Inflammatory macrophage treated with lipopolysaccharide for 4 hours (primary cell): Measurements from ENCODE around the gene DNM3.
A peak's percentile ranks its signal among the peaks of the same experiment; 100 is the strongest.

Experiments used
- DNase-seq: peaks from one replicate; pipeline ENCODE4 v3.0.0-alpha.2; 2020

Gene DNM3

DNA sequence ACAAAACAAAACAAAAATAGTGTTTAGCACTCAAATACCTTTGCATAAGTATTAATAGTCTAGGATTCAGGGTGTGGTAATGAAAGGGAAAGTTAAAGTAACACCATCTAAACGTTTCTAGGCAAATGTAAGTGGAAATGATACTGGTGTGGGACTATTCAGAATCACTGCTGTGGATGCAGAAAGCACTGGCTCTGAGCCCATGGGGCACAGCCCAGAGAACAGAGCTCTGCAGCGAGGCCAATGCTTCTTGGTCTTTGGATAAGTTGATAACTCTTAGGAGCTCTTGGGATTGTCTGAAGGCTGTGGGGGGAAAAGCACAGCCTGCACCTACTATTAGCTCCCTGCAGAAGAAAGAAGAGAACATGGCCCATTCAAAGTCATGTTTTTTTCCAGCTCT, 21.4 kb upstream of the DNM3 start:
- DNase-seq, result peak; percentile 7

DNA sequence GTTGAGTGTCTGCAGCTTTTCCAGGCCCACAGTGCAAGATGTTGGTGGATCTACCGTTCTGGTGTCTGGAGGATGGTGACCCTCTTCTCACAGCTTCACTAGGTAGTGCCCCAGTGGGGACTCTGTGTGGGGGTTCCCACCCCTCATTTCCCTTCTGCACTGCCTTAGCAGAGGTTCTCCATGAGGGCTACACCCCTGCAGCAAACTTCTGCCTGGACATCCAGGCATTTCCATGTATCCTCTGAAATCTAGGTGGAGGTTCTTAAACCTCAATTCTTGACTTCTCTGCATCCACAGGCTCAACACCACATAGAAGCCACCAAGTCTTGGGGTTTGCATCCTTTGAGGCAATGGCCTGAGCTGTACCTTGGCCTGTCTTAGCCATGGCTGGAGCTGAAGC, 14.3 kb upstream of the DNM3 start:
- DNase-seq, result no peak

DNA sequence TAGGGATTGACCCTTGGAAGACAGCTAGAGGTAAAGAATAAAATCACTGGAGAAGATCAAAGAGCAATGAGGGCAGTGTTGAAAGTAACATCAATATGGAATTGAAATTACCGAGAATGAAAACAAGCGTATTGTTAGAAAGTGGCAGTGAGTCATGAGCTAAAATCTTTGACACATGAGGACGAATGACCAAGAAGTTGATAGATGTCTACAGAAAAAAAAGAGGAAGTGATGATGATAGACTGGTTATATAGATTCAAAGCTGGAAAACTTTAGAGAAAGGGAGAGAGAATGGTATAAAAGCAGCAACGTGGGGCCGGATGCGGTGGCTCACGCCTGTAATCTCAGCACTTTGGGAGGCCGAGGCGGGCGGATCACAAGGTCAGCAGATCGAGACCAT, 12.5 kb upstream of the DNM3 start:
- DNase-seq, result peak; percentile 38

DNA sequence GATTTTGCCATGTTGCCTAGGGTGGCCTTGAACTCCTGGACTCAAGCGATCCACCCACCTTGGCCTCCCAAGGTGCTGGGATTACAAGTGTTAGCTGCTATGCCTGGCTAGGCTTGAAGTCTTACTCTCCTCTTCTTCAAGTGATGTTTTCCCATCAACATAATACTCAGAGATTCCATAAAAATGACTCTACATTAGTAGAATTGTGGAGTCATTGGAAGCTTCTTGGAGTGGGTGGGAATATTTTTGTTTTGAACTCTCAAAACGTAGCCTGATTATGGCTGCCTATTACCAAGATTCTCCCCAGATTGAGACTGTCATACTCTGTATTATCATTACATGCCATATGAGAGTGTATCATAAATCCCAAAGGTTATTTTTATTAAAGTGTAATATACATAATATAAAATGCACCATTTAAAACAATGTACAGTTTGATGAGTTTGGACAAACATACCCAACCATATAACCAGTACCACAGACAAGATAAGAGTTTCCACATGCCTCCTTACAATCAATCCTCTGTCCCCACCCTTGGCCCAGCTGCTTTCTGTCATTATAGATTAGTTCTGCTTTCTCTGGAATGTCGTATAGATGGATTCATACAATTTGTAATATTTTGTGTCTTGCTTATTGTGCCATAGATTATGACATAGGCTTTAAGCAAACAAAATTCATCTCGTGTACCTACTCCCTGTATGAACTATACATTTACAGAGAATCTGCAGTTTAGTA, 8.0 kb upstream of the DNM3 start:
- DNase-seq, result no peak

DNA sequence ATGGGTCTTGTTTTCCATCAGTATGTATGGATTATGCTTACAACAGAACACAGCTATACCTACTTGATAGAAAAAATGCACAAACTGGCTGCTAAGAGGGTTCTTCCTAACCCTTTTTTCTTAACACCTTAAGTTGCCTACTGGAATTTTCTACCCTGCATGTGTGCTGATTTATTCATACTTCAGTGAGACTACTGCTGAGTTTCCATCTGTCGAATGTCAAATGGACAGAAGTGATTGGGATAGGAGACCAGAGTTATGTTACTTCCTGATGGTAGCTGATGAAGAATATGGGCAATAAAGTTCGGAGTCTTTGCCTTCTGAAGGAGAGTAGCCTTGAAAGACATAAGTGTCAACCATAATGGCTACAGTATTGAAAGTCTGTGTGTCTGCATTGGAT, 6.5 kb upstream of the DNM3 start:
- DNase-seq, result no peak

DNA sequence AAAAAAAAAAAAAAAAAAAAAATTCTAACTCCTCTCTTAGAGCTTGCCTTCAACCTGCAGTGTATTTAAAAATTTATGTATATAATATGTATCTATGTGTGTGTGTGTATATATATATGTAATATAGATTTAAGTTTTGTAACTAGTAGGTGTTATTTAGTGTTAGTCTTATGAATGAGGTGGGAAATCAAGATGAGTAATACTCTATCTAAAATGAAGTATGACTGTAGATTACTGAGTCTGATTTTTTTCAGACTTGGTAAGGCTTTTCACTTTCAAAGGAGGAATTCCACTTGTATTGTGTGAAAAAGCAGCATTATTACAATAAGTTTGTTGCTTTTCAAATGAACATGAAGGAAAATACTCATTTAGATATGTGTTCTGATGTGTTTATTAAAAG, 5.4 kb upstream of the DNM3 start:
- DNase-seq, result no peak

DNA sequence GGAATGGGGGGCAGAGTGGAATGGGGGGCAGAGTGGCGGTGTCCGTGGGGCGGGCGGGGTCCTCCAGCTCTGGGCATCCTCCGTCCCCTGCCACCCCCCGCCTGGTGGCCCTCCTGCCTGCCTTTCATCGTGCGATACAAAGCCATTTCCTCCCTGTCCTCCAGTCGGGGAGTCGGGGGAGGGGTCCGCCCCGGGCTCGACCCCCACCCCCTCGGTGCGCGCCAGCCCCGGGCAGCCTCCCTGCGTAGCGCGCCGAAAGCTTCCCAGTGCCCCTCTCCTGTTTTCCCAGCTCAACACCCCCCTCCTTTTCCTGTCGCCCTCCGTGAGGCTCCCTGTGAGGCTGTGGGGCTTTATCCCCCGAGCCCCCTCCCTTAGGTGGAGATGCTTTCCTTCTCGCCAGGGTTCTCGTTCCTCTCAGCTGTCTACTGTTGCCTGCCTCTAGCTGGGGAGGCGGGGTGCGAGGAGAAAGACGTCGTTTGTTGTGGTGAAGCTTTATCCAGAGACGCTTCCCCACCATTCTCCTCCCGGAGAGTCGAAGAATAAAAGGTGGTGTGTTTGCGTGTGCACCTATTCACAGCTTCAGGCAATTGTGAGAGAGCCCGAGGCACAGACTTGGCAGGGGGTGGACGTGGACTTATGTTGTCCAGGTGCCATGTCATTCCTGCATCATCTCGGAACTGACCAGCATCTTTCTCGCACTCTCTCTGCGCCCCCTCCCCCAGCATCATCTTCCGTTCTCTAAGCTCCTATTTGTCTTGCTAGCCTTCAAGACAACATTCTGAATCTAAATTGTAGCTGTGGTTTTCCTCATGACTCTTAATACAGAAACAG, 848 bp downstream of the DNM3 start:
- no peak for DNase-seq

DNA sequence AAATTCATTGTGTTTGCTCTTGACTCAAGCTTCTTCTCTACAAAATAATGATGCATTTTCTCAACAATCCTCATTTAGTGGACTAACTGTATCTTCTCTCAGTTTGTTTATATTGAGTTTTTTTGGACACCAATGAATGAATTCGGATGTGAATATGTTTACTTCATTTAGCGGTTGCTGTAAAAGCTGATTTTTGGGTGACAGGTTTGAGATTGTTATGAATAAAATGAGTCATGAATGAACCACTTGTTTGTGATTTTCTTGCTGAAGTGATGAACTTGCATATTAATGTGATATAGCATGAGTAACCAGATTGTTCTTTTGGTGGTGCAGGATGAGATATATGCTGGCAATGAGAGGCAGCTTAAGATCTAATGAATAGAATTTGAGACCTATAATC, 3.1 kb downstream of the DNM3 start:
- no peak for DNase-seq

DNA sequence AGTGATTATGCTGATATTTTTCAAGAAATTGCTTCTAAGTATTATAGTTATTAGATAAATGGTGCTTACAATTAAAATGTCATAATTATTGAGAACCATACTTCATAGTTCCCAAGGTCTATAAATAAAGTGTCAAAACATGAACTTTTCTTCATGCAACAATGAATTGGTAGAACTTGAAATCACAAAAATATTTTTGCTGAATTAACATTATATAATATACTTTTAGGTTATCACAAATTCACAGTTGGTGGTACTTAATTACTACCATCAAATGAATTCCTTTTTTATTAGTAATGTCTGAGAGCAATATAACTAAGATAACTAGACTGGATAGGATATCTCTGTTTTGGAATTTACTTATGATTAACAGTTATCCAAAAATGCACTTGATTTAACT, 4.7 kb downstream of the DNM3 start:
- DNase-seq, result no peak

DNA sequence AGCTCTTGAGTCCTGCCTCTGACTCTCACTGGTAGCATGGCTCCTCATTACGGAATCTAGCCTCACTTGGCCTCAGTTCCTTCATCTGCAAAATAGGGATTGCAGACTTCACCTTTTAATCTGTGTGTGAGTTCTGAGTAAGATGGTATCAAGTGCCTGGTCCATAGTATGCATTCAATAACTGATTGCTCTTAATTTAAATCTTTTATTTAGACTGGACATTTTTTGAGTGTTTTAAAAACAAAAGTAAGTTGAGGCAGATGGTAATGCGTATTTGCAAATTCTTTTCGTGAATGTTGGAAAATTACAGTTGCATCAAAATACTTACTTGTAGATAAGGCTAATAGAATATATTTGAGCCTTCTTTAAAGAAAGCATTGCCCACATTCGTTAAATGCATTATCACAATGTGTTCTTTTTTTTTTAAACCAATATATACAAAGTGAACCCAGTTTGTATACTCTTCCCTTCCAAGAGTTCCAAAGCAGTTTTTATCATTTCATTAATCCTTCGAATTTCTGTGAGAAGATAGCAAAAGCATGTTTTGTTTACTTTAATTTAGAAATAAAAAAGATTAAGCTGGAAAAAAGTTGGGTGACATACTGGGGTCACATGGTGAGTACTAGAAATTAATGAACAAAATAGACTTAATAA, 8.1 kb downstream of the DNM3 start:
- DNase-seq, result no peak

DNA sequence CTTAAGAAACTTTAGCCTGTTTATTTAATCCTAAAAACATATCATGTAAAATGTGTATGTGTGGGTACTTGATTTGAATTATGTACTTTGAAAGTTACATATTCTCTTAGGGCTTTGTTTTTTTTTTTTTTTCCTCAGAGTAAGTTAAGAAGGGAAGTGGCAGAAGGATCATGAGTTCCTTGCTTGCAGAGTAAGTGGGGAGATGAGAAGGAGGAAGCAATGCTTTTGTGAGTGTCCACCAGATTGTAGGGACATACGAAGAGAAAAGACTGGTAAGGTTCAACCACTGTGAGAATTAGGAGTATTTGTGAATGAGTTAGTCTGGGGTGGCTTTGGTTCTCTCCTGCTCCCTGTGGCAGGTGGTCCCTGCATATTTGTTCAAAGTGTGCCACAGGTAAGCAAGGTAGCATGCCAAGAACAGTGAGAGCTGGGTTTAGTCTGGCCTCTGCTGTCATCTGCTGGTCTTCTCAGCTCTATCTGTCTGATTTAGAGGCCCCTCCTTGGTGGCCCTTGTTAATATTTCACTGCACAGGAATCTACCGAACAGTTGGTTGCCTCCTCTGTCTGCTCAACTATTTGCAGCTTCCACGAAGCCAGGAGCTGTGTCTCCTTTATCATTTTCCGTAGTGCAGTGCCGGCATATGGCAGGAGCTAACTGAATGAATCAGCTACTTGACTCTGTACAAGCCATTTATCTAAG, 9.5 kb downstream of the DNM3 start:
- DNase-seq, result peak; percentile 36

DNA sequence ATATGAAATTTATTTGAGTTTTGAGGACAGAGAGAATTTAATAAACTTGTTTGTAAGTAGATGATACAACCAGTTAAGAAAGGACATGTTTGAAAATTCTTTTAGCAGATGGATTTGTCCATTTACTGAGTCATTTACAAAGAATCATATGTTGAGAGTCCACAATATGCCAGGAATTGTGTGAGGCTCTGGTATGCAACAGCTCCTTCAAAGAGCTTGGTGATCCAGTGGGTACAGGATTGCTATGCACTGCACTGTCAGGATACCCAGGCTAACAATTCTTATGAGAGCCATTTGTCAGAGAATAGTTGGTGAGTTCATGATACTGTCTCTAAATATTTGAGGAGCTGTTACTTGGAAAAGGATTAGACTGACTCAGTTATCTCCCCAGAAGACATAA, 11.0 kb downstream of the DNM3 start:
- no peak for DNase-seq

DNA sequence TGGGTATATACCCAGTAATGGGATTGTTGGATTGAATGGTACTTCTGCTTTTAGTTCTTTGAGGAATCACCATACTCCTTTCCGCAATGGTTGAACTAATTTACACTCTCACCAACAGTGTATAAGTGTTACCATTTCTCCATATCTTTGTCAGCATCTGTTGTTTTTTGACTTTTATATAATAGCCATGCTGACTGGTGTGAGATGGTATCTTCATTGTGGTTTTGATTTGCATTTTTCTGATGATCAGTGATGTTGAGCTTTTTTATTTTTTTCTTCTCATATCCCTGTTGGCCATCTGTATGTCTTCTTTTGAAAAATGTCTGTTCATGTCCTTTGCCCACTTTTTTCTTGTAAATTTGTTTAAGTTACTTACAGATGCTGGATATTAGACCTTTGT, 14.1 kb downstream of the DNM3 start:
- DNase-seq, result no peak

DNA sequence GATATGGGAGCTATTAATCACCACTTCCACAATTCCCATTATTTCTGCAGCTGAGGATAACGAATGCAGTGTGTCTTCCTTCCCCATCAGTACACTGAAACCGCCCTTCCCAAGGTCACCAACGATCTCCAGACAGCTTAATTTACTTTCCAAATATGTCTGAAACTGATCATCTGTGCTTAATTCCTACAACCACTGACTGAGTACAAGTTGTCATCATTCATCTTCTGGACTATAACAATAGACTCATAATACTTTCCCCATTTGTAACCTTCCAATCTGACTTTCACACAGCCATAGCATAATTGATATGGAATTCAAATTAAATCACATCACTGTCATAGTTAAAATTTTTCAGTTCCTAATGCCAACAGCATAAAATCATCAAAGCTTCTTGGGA, 17.4 kb downstream of the DNM3 start:
- DNase-seq, result no peak

DNA sequence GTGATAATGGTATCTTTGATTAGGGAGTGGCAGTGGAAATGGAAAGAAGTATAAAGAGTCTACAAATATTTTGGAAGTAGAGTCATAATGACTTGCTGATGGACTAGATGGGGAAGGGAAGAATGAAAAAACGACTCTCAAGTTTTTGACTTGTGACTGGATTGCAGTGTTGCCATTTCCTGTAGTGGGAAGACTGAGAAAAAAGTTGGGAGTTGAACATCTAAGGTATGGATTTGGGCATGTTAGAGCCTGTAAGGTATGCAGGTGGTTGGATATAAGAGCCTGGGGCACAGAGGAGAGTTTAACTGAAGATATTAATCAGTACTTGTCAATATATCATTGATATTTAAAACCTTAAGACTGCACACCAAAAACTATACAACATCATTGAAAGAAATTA, 19.4 kb downstream of the DNM3 start:
- no peak for DNase-seq

DNA sequence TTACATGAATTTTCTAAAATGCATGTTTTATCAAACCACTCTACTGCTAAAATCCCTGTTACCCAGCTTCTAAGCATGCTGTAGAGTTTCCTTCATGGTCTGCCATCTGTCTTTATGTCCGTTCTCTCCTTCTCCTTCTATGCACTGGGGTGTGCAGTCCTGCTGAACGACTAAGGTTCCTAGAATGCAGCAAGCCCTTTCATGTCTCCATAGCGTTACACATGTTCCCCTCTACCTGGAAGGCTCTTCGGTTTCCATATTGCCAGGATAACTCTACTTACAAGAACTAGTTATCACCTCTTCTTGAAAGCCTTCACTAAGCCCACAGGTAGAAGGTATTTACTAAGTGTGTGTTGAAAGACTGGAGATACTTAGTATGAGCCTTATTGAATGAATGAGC, 22.2 kb downstream of the DNM3 start:
- no peak for DNase-seq

DNA sequence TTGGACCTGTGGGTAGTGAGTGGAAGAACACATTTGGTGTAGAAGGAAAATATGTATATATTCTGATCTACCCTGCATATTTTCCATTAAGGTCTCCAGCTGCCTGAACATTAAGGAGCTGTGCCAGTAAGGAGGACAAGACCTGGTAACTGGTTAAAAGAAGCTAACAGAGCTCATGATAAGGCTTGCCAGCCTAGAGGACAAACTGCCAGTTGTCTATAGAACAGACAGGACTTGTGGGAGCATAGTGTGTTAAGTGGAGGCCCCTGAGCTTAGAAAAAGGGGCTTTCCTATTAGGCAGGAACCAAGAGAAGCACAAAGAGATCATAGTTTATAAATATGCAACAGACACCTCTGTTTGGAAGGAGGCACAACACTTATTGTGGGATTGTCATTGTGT, 23.0 kb downstream of the DNM3 start:
- DNase-seq, result no peak

DNA sequence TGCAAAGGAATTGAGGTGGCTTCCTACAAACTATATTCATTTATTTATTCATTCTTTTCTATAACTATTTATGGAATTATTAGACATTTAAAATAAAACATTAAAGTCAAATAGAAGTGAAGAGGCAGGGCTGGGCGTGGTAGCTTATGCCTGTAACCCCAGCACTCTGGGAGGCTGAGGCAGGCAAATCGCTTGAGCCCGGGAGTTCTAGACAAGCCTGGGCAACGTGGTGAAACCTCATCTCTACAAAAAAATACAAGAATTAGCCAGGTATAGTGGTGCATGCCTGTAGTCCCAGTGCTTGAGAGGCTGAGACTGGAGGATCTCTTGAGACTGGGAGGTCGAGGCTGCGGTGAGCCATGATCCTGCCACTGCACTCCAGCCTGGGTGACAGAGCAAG, 23.8 kb downstream of the DNM3 start:
- DNase-seq, result no peak

DNA sequence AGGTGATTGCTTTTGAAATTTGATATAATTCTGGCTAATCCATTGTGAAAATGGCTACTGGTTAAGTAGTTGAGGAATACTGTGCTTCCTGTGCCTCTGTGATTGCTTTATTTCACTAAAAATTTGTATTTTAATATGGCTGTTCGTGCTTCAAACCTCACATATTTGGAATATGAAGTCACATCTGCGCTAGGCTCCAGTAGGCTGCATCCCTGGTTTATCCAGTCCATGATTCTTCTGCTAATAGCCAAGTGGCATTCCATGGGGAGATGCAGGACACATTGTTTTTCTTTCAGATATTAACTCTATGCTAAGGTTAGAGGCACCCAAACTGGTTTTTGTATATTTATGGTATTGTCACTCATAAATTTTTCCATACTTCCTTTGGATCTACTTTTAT, 25.9 kb downstream of the DNM3 start:
- DNase-seq, result no peak

DNA sequence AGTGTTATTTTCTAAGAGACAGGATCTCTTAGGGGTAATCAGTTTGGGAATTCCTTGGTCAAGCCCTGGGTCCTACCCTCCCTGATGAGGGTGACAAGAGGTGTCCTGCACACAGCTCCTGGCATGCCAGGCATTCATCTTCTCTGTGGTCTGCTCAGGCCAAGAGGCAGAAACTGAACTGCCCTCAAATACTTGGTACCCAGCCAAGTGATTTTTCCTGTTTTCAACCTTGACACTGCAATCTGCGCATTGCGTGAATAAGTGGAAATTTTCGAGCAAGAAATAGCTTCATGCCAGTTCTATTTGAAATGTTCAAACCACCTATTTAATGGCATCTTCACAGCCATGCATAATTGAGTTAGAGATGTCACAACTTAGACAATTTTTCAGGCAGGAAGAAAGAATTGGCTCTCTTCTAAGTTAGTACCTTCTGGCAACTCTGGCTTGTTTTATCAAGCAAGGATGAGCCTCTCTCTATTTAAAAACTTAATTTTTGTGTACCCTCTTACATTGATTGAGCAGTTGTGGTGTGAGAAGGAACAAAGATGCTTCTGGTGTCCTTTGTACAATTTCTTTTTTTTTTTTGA, 27.0 kb downstream of the DNM3 start:
- DNase-seq, result no peak

DNA sequence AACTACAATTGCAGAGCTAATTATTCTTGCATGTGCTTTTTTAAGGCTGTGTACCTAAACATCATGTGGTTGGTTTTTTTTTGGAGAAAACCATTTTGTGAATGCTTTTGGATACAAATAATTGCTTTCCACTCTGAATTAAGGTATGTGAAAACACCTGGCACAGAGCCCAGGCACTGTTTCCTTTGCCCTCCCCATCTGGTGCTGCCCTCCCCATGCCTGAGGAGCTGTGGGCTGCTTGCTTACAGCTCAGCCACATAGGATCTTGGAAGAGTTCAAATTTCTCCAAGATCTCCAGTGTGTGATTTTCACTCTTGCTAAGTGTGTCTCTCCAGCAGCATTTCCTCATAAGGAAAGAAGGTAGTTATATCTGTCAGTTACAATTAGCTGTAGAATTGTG, 27.8 kb downstream of the DNM3 start:
- no peak for DNase-seq

DNA sequence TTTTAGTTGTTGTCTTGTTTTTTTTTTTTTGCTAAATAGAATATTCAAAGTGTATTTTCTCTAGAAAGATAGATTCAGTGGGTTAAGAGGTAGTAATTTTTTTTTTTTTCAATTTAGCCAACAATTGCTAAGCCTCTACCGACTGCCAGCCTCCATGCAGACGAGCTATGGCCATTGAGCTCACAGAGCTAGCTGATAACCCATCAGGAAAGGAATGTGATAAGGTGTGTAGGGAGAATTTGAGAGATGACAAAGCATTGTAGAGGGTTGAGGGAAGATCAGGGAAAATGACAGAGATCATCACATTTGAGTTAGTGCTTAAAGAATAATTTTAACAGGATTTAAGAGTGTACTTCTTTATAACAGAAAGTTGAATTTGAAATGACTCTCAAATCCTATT, 30.6 kb downstream of the DNM3 start:
- no peak for DNase-seq

DNA sequence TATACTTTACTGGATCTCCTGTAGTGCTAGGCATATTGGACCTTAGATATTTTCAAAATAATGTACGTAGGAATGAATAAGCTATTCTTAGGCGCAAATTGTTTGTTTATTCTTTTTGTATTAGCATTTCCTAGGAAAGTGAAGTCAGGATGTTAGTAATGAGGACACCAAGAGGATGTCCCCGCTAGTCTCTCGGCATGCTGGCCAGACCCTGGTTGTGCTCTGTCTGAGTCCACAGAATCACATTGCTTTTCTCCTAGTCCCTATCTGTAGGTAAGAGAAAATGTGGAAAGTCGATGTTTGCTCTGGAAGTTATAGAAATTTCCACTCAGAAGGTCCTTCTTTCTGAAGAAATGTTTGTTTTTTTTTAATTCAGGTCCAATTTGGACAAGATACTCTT, 31.1 kb downstream of the DNM3 start:
- DNase-seq, result no peak
